SU-DHL-6 (cell line): ENCODE results near the gene SEC14L5.
"Not testable (repeated sequence)": the region's sequence is repeated elsewhere in the genome, so short reads cannot be mapped to it uniquely, and the experiment has no call there.

Source experiments
- H2AFZ ChIP-seq: fragments of 200-600 bp; sonication (generic); 2 replicates; pipeline ENCODE4 v1.6.1; 2014; ENCODE audit warnings: low read depth, mild to moderate bottlenecking, moderate library complexity, mixed read lengths, antibody characterized with exemption, low read length; ENCODE audit not compliant: severe bottlenecking
- H3F3A ChIP-seq: fragments of 200-600 bp; shearing (Covaris generic); 2 replicates; pipeline ENCODE4 v1.6.0; 2016; ENCODE audit warnings: antibody characterized with exemption, mild to moderate bottlenecking; ENCODE audit not compliant: insufficient read depth
- H3K27ac ChIP-seq: fragments of 200-600 bp; sonication (generic); 2 replicates; pipeline ENCODE4 v1.5.1; 2016; ENCODE audit warnings: low read depth, mild to moderate bottlenecking, low read length, moderate library complexity, mixed read lengths
- H3K27me3 ChIP-seq: fragments of 200-600 bp; sonication (generic), shearing (Covaris generic); 2 replicates; pipeline ENCODE4 v1.6.0; 2014; ENCODE audit warnings: mild to moderate bottlenecking, low read length
- H3K36me3 ChIP-seq: fragments of 200-600 bp; sonication (generic); 2 replicates; pipeline ENCODE4 v1.6.1; 2014; ENCODE audit warnings: mild to moderate bottlenecking, low read length, mixed read lengths
- H3K4me2 ChIP-seq: fragments of 300-600, 200-600 bp; shearing (Covaris generic), sonication (generic); 2 replicates; pipeline ENCODE4 v1.6.0; 2014; ENCODE audit warnings: low read length, low read depth, mild to moderate bottlenecking; ENCODE audit not compliant: poor library complexity, severe bottlenecking
- H3K4me3 ChIP-seq: fragments of 200-600 bp; sonication (generic); 2 replicates; pipeline ENCODE4 v1.5.1; 2014; ENCODE audit warnings: antibody characterized with exemption, low read length, mild to moderate bottlenecking, mixed read lengths; ENCODE audit not compliant: insufficient read depth, poor library complexity, severe bottlenecking
- H3K79me2 ChIP-seq: fragments of 200-600 bp; sonication (generic); 2 replicates; pipeline ENCODE4 v1.6.1; 2014; ENCODE audit warnings: mild to moderate bottlenecking, low read length, moderate library complexity; ENCODE audit not compliant: insufficient read depth
- H3K9ac ChIP-seq: fragments of 200-600 bp; sonication (generic); 2 replicates; pipeline ENCODE4 v1.7.0; 2014; ENCODE audit warnings: mild to moderate bottlenecking, low read length
- H3K9me2 ChIP-seq: fragments of 200-600 bp; sonication (generic); replicated peaks from 2 replicates; pipeline ENCODE4 v1.6.1; 2014; ENCODE audit warnings: low read length; ENCODE audit not compliant: insufficient read depth
- H3K9me3 ChIP-seq: fragments of 200-600 bp; sonication (generic); 2 replicates; pipeline ENCODE4 v1.6.1; 2014; ENCODE audit warnings: low read length, mixed read lengths; ENCODE audit not compliant: insufficient read depth
- H4K20me1 ChIP-seq: fragments of 200-600 bp; sonication (generic); 2 replicates; pipeline ENCODE4 v1.6.1; 2014; ENCODE audit warnings: low read depth, mild to moderate bottlenecking, antibody characterized with exemption, low read length, moderate library complexity, mixed read lengths
- EZH2phosphoT487 ChIP-seq: fragments of 200-600 bp; sonication (generic), shearing (Covaris generic); conservative IDR thresholded peaks from 2 replicates; pipeline ENCODE4 v1.6.1; 2018; ENCODE audit warnings: mild to moderate bottlenecking, antibody characterized with exemption, low read length, moderate library complexity, mixed read lengths
- TF ChIP-seq, protein P1 (sequence below): fragments of 200-600 bp; sonication (generic); IDR thresholded peaks from one replicate; pipeline ENCODE4 v1.5.1; 2017; ENCODE audit warnings: antibody characterized with exemption, mild to moderate bottlenecking, low read length, moderate library complexity; ENCODE audit not compliant: insufficient read depth, poor library complexity, severe bottlenecking

The SEC14L5 gene

GRCh38 chr16:4958510-4959438 lies 644 bp downstream of the SEC14L5 start:
- no peak overlapping the region for H3K9ac ChIP-seq
- H3K36me3 ChIP-seq: no peaks in the 10 kb centered on the region
- no peaks in the 10 kb centered on the region for H3F3A ChIP-seq
- H3K9me2 ChIP-seq: no peaks in the 10 kb centered on the region
- no peaks in the 10 kb centered on the region for H3K27me3 ChIP-seq
- H3K4me2 ChIP-seq: no peak overlapping the region
- no peak overlapping the region for H3K4me3 ChIP-seq
- no peaks in the 10 kb centered on the region for H4K20me1 ChIP-seq
- H3K9me3 ChIP-seq: no peaks in the 10 kb centered on the region
- no peaks in the 10 kb centered on the region for H3K79me2 ChIP-seq
- H2AFZ ChIP-seq: no peak overlapping the region
- no peak for TF ChIP-seq EZH2phosphoT487
- TF ChIP-seq, protein P1, sequence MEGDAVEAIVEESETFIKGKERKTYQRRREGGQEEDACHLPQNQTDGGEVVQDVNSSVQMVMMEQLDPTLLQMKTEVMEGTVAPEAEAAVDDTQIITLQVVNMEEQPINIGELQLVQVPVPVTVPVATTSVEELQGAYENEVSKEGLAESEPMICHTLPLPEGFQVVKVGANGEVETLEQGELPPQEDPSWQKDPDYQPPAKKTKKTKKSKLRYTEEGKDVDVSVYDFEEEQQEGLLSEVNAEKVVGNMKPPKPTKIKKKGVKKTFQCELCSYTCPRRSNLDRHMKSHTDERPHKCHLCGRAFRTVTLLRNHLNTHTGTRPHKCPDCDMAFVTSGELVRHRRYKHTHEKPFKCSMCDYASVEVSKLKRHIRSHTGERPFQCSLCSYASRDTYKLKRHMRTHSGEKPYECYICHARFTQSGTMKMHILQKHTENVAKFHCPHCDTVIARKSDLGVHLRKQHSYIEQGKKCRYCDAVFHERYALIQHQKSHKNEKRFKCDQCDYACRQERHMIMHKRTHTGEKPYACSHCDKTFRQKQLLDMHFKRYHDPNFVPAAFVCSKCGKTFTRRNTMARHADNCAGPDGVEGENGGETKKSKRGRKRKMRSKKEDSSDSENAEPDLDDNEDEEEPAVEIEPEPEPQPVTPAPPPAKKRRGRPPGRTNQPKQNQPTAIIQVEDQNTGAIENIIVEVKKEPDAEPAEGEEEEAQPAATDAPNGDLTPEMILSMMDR: no peak
- no peak overlapping the region for H3K27ac ChIP-seq

DNA sequence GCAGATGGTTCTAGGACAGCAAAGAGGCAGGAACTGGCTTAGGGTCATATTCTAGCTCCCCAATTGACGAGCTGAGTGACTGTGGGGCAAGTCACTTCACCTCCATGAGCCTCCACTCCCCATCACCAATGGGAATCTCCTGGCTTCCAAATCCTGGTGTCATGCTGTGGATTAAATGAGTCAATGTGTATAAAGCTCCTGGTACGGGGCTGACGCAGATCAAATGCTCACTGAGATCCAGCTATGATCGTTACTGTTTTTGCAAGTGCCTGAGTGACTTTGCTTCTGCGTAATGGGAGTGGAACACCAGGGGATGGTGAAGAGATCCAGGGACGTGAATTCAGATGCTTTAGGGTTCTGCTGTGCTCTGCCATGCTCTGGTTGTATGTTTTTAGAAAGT lies 2.4 kb downstream of the SEC14L5 start:
- no peaks in the 10 kb centered on the region for H3K9me3 ChIP-seq
- no peaks in the 10 kb centered on the region for H4K20me1 ChIP-seq
- no peak overlapping the region for H2AFZ ChIP-seq
- no peak for TF ChIP-seq EZH2phosphoT487
- TF ChIP-seq, protein P1: no peak
- H3K79me2 ChIP-seq: no peaks in the 10 kb centered on the region
- H3F3A ChIP-seq: no peaks in the 10 kb centered on the region
- no peaks in the 10 kb centered on the region for H3K9me2 ChIP-seq
- no peaks in the 10 kb centered on the region for H3K27me3 ChIP-seq
- H3K4me2 ChIP-seq: no peak overlapping the region
- H3K27ac ChIP-seq: no peak overlapping the region
- no peak overlapping the region for H3K4me3 ChIP-seq
- H3K36me3 ChIP-seq: no peaks in the 10 kb centered on the region
- H3K9ac ChIP-seq: no peak overlapping the region

GRCh38 chr16:4962716-4963115 lies 4.6 kb downstream of the SEC14L5 start:
- Histone ChIP-seq H3F3A (no peaks in the 10 kb centered on the region), H2AFZ (no peak overlapping the region), H3K36me3 (no peaks in the 10 kb centered on the region), H3K9me3 (no peaks in the 10 kb centered on the region), H3K79me2 (no peaks in the 10 kb centered on the region), H3K27ac (no peak overlapping the region), H3K4me2 (no peak overlapping the region), H3K9me2 (no peaks in the 10 kb centered on the region), H3K4me3 (no peak overlapping the region), H4K20me1 (no peaks in the 10 kb centered on the region), H3K9ac (no peak overlapping the region), H3K27me3 (no peaks in the 10 kb centered on the region)
- TF ChIP-seq EZH2phosphoT487: no peak
- TF ChIP-seq, protein P1: no peak

- not testable (repeated sequence) for H2AFZ ChIP-seq, H3F3A ChIP-seq, H3K79me2 ChIP-seq, H3K4me2 ChIP-seq, H3K9ac ChIP-seq, H3K36me3 ChIP-seq, H3K4me3 ChIP-seq, H3K27me3 ChIP-seq, H3K9me3 ChIP-seq, H4K20me1 ChIP-seq, H3K27ac ChIP-seq, H3K9me2 ChIP-seq
Observed at GRCh38 chr16:4963527-4963926, 5.4 kb downstream of the SEC14L5 start.
